Stomach (tissue), 4 donors: ENCODE results near the gene CHM.

ENCODE experiments used
- EP300 ChIP-seq: sonication (generic); formaldehyde crosslinking; IDR thresholded peaks from one replicate; pipeline ENCODE4 v1.6.1; 2017; ENCODE audit warnings: antibody characterized with exemption
- POLR2A ChIP-seq, 4 donors: fragments of 450-650 bp; IDR thresholded peaks; one replicate each; pipeline ENCODE4 v1.6.1; 2016; ENCODE audit warnings: antibody characterized with exemption in 4 of 4, control low read depth in 2 of 4, mild to moderate bottlenecking in 1 of 4, moderate library complexity in 1 of 4
- TF ChIP-seq, protein P1 (sequence below), 7 experiments: fragments of 450-650 bp in 4 of 7; fragments of 200-600 bp in 3 of 7; sonication (generic) in 3 of 7; IDR thresholded peaks; one replicate each; pipeline ENCODE4 v1.5.1; 2016 to 2019; ENCODE audit warnings: antibody characterized with exemption in 7 of 7, control low read depth in 2 of 7, mild to moderate bottlenecking in 1 of 7

DNA sequence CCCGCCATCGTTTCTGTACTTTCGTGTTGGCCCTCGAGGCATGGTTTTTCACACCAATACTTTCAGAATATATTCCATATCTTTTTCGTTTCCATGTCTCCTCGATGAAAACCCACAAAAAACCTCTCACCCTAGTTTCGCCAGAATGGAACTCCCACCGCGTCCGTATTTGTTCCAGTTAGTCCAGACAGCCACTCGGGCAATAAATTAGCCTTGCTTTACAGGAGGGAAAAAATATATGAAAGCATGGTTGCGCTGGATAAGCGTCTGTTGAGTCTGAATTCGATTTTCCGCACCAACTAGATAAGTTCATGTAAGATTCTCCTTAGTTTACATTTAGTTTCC, 550 bp upstream of the CHM start:
- TF ChIP-seq POLR2A (IDR thresholded peaks at IDR 0.05) (no peak), EP300 (no peak)
- TF ChIP-seq, protein P1, sequence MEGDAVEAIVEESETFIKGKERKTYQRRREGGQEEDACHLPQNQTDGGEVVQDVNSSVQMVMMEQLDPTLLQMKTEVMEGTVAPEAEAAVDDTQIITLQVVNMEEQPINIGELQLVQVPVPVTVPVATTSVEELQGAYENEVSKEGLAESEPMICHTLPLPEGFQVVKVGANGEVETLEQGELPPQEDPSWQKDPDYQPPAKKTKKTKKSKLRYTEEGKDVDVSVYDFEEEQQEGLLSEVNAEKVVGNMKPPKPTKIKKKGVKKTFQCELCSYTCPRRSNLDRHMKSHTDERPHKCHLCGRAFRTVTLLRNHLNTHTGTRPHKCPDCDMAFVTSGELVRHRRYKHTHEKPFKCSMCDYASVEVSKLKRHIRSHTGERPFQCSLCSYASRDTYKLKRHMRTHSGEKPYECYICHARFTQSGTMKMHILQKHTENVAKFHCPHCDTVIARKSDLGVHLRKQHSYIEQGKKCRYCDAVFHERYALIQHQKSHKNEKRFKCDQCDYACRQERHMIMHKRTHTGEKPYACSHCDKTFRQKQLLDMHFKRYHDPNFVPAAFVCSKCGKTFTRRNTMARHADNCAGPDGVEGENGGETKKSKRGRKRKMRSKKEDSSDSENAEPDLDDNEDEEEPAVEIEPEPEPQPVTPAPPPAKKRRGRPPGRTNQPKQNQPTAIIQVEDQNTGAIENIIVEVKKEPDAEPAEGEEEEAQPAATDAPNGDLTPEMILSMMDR (IDR thresholded peaks at IDR 0.05) = no peak
